Epithelial cell of esophagus (primary cell): ENCODE measurements around the gene IRF2BP2.

ENCODE experiments used
- DNase-seq: peaks from one replicate; pipeline ENCODE4 v3.0.0; 2010; ENCODE audit warnings: low read depth
- H3K4me3 ChIP-seq: 2 replicates; pipeline ENCODE4 v1.5.1; 2011; ENCODE audit warnings: mild to moderate bottlenecking, low read length, control low read depth
- TF ChIP-seq, protein P1 (sequence below): IDR thresholded peaks from 2 replicates; pipeline ENCODE4 v1.5.1; 2011; ENCODE audit warnings: low read depth, mild to moderate bottlenecking, low read length, control low read depth, inconsistent platforms; ENCODE audit not compliant: insufficient read depth; ENCODE audit errors: missing control alignments

IRF2BP2 gene

DNA sequence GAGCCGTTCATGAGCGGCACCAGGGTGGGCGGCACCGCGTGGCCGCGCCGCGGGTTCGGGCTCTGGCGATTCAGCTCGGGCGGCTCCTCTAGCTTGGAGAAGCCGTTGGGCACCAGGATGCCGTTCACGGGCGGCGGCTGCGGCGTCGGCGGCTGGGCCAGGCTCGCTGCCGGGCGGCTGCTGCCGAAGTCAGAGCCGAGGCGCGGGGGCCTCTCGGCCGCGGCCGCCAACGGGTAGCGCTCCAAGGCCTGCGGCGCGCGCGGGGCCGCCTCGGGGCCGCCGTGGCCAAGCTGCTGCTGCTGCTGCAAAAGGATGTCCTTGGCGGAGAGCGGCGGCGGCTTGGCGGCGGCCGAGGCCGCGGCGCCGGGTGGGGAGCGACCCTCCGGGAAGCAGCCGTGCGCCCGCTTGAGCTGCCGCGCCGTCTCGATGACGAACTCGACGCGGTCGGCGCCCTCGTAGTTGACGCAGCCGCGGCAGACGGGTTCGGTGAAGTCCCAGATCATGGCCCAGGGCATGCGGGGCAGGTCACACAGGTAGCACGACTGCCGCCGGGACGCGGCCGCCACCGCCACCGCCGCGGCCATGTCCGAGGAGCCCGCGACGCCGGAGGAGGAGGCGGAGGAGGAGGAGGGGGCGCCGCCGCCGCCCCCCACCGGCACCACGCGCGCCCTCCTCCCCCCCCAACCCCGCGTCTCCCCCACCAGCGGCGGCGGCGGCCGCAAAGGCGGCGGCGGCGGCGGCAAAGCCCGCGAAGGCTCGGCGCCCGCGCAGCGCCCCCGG, 877 bp downstream of the IRF2BP2 start:
- peak; percentile 67 for DNase-seq
- H3K4me3 ChIP-seq, result peak overlapping the region; percentile 92
- TF ChIP-seq, protein P1, sequence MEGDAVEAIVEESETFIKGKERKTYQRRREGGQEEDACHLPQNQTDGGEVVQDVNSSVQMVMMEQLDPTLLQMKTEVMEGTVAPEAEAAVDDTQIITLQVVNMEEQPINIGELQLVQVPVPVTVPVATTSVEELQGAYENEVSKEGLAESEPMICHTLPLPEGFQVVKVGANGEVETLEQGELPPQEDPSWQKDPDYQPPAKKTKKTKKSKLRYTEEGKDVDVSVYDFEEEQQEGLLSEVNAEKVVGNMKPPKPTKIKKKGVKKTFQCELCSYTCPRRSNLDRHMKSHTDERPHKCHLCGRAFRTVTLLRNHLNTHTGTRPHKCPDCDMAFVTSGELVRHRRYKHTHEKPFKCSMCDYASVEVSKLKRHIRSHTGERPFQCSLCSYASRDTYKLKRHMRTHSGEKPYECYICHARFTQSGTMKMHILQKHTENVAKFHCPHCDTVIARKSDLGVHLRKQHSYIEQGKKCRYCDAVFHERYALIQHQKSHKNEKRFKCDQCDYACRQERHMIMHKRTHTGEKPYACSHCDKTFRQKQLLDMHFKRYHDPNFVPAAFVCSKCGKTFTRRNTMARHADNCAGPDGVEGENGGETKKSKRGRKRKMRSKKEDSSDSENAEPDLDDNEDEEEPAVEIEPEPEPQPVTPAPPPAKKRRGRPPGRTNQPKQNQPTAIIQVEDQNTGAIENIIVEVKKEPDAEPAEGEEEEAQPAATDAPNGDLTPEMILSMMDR, result no peak

DNA sequence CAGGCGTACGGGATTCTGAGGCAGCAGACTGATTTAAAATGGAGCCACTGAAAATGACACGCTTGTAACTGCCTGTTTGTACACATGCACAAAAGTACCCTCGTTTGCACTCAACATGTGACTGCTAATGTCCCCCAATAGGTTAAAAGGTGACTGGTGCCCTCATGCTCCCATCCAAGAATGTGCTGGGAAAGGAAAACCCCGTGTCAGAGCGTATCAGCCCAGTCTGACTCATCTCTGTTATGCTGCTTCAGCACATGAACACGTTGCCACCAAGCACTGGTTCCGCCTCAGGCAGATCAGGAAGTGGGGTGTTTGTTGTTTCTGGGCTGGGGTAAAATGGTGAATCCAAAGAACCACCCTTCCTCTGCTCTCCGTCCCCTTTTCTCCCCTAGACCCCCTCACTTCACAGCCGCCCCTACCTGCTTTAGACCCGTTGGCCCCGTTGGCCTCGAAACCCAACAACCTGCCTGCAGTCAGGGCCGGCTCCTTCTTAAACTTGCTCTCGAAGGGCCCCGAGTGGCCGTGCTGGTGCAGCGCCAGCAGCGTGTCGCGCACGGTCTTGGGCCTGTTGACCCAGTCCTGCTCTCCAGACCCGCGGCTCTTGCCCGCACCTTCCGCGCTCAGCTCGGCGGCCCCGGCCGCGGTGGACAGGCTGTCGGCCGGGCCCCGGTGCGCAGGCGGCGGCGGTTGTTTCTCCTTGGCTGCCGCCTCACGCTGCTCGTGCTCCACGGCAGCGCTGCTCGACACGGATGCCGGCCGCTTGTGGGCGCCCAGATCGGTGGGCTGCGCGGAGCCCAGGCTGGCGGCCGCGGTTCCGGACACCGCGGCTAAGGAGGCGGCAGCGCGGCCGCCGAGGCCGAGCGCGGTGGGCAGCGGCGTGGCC, 1.7 kb downstream of the IRF2BP2 start:
- DNase-seq, result peak; percentile 96
- TF ChIP-seq, protein P1, result no peak
- H3K4me3 ChIP-seq, result peak overlapping the region; percentile 92

DNA sequence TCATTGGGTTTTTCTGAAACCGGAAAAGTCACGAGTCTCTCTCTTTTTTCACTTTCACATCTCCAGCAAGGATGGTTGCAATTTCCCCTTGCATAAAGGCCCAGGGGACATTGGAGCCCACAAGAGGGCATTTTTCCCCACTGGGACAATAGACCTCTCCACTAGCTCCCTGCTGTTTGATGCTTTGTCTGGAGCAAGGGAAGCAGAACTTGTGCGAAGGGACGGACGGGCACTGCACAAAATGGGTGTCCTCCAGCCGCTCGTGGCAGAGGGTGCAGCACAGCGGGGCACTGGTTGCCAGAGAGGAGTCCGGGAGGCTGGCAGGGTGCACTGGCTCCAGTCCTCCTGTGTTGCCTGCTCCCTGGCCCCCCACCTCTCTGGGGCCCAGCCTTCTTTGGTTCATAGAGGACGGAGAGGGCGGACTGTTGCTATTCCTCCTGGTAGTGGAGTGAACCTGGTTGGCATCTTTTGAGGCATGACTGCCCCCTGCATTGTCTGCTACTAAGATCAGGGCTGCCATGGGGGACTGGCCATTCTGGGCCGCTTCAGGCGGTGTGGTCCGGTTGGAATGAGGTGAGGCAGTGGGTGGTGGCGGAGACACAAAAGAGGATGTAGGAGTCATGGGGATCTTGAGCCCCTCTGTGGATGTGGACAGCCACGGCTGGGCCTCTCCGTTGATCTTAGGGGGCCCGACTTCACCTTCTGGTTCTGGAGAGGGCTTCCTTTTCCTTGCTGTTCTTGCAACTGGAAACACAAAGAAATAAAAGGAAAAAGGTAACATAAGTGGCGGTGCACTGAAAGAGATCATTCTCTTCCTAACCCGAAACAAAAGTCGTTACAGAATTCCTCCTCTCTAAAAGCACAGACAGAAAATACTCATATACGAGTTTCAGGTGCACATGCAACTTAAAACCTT, 2.6 kb downstream of the IRF2BP2 start:
- TF ChIP-seq, protein P1, result no peak
- H3K4me3 ChIP-seq, result peak overlapping the region; percentile 92
- peak; percentile 39 for DNase-seq

DNA sequence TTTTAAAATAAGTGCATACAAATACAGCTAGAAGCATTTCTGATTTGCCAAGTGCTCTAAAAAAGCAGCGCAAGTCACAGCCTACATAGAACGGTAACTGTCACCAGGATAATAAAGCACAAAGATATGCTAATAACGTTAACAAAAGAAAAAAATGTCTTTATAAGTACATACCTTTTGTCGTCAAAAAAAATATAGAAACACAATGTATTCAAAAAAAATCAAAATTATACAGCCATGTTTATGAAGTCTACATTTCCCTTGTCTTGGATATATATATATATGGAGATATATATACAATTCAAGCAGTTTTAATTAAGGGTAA, 3.2 kb downstream of the IRF2BP2 start:
- DNase-seq, result no peak
- peak overlapping the region; percentile 92 for H3K4me3 ChIP-seq
- TF ChIP-seq, protein P1, result no peak

DNA sequence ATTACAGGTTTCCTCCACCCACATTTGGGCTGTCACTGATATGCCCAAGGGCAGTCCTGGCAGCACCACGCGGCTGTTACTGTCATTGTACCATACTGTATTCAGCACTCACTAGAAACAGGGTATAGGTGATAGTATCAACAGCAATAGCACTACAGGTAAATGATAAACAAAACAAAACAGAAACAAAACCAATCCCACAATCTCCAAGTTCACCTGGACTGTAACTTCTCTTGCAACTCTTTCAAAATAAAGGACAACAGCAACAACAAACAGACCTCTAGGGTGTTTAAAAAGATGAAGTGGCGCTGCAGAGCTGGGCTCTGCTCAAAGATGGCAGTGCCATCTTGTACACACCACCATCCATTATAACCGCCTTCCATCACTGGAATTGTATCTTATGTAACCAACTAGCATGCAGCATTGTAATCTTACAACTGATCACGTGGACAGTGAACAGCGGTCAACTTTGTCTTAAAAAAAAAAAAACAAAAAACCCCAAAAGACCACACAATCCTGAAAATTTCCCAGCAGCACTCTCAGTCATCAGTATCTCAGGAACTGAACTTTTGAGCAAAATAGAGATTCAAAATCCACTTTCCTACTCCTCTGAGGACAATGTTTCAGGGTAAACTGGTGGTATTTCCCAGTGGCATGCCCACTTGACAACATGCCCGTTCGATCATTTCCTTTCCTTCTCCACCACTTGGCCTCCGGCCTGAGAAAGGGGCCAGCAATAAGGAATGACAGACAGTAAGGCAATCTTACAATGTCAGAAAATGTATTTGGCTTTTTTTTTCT, 3.8 kb downstream of the IRF2BP2 start:
- TF ChIP-seq, protein P1, result peak; percentile 20
- peak; percentile 59 for DNase-seq
- H3K4me3 ChIP-seq, result peak overlapping the region; percentile 92

DNA sequence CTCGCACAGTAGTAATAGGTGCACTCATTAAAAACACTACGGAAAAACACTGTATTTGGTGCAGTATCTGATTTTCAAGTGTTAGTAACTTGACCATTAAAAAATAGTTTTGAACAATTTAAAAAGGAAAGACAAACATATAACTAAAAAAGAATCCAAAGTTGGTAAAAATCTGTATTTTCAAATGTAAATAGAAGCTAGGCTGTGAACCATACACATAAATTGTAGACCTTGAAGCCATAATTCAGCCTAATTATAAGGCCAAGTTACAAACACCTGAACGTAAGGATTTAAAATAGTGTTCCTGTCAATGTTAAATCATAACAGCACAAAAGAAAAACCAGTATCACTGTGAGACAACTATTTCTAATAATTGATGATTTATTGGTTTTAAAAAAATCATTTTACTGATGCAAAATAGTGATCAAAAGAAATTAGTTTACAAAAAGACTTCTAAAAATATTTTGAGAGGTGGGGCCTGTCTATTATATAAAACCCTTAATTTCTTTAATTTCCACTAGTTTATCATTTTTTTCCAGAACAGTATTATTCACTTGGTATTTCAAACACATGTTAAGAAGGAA, 4.5 kb downstream of the IRF2BP2 start:
- DNase-seq, result no peak
- H3K4me3 ChIP-seq, result peak overlapping the region; percentile 92
- TF ChIP-seq, protein P1, result no peak
